ENCODE results near the gene PPARG. TPM values are rescaled to one million over a fixed set of nuclear protein-coding genes. Genes with fewer than 3 reads are reported as not detected.
A peak's percentile ranks its signal among the peaks of the same experiment; 100 is the strongest.

Gene PPARG
- polyA plus RNA-seq, 1 of the 3 experiments (the other 2 are of a cell fraction), result 2.8 TPM

DNA sequence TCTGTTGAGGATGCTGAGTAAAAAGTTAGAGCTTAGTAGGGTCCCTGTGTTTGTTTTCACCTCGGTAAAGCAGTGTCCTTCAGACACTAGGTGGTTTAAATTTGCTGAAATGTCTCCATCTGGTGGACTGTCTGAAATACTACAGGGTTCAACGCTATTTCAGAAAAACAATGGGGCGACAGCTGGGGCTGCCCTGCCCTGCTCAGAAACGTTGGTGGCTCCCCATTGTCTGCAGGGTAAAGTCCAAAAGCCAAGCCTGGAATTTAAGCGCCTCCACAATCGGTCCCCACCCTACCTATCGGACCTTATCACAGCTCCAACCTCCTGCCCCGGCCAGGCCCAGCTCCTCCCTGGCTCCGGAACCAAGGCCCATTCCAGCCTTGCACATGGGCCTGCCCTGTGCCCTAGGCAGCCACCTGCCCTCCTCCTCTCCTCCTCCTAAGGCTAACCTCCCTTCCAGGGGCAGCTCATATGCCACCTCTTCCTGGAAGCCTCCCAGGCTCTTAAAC, 191.1 kb downstream of the PPARG start:
- WGBS (ENCODE audit: low lambda C conversion rate), result 3% methylated on average over 6 of the region's 9 CpGs
- peaks cover 12 to 15% of the 10 kb centered on the region in 2 experiments; a peak in 3 of 4 replicates for H3K4me1 ChIP-seq (ENCODE audit: control insufficient read depth in 1 of 2, insufficient read depth in 2 of 2, low read depth in 1 of 2, low read length in 1 of 2)
- TF ChIP-seq RAD21 (IDR thresholded peaks at IDR 0.05; ENCODE audit: low read length), result peak; percentile 90
- no peak for TF ChIP-seq EZH2phosphoT487 (IDR thresholded peaks at IDR 0.05; ENCODE audit: borderline replicate concordance, low read depth)
- TF ChIP-seq RCOR1 (IDR thresholded peaks at IDR 0.05; ENCODE audit: low read length), result no peak
- TF ChIP-seq, protein P1, sequence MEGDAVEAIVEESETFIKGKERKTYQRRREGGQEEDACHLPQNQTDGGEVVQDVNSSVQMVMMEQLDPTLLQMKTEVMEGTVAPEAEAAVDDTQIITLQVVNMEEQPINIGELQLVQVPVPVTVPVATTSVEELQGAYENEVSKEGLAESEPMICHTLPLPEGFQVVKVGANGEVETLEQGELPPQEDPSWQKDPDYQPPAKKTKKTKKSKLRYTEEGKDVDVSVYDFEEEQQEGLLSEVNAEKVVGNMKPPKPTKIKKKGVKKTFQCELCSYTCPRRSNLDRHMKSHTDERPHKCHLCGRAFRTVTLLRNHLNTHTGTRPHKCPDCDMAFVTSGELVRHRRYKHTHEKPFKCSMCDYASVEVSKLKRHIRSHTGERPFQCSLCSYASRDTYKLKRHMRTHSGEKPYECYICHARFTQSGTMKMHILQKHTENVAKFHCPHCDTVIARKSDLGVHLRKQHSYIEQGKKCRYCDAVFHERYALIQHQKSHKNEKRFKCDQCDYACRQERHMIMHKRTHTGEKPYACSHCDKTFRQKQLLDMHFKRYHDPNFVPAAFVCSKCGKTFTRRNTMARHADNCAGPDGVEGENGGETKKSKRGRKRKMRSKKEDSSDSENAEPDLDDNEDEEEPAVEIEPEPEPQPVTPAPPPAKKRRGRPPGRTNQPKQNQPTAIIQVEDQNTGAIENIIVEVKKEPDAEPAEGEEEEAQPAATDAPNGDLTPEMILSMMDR (IDR thresholded peaks at IDR 0.05), result peak; percentile 79
- TF ChIP-seq, protein P2, sequence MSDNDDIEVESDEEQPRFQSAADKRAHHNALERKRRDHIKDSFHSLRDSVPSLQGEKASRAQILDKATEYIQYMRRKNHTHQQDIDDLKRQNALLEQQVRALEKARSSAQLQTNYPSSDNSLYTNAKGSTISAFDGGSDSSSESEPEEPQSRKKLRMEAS (IDR thresholded peaks at IDR 0.05; ENCODE audit: low read depth), result no peak
- TF ChIP-seq NRF1 (IDR thresholded peaks at IDR 0.05; ENCODE audit: low read depth, low read length), result 0 out of 2 replicates have a peak, but pooled peaks have one; percentile 6
- peak; percentile 95 for TF ChIP-seq SMC3 (IDR thresholded peaks at IDR 0.05; ENCODE audit: low read depth, low read length)
- no peaks in the 10 kb centered on the region for H3K9me2 ChIP-seq
- peaks cover 16% of the 10 kb centered on the region for H3F3A ChIP-seq (replicated peaks; ENCODE audit: insufficient read depth)
- no peak overlapping the region; a peak in 1 of 4 replicates for H3K4me3 ChIP-seq (ENCODE audit: low read depth in 2 of 2, low read length in 1 of 2)
- H3K36me3 ChIP-seq (replicated peaks in 1 of 2; ENCODE audit: control insufficient read depth in 1 of 2, insufficient read depth in 2 of 2, low read length in 1 of 2), result no peaks in the 10 kb centered on the region
- H3K27me3 ChIP-seq (ENCODE audit: insufficient read depth), result no peaks in the 10 kb centered on the region
- DNase-seq, result peak; percentile 75
- H3K9ac ChIP-seq, result no peak overlapping the region
- ChIA-PET POLR2A (interaction anchor here (1.4 kb wide), 1 partner anchor 345 kb away, joined by 4 read pairs; no protein-coding TSS in a partner anchor), CTCF (interaction anchor here (0.6 to 5.4 kb wide), 63 partner anchors 9 to 727 kb away, joined by 3 to 97 read pairs (median 4); no protein-coding TSS in a partner anchor)
- peaks cover 6% of the 10 kb centered on the region for H3K79me2 ChIP-seq (ENCODE audit: insufficient read depth)
- H4K20me1 ChIP-seq (ENCODE audit: insufficient read depth), result no peaks in the 10 kb centered on the region
- H3K27ac ChIP-seq (ENCODE audit: low read depth in 2 of 2, low read length in 1 of 2), result no peak overlapping the region
- no peak overlapping the region for H3K4me2 ChIP-seq
- no peaks in the 10 kb centered on the region for H3K9me3 ChIP-seq
- H2AFZ ChIP-seq (ENCODE audit: low read depth), result peak overlapping the region; percentile 69; the same call in 1 of the 2 replicates

DNA sequence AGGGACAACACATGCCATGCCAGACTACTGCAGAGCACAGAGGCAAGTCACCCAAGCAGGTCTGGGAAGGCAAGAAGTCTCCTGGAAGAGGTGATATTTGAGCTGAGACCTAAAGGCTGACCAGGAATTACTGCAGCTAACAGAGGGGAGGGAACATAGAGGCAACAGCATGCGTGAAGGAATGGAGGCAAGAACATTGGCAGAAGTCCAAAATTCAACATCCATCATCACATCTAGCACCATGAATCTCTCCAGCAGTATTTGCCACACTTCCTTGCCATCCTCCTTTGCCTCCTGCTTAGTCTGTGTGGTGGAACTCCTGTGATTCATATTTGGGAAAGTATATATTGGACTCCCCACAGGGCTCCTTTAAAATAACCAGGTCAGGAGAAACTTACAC, 194.5 kb downstream of the PPARG start:
- no peak for DNase-seq
- Histone ChIP-seq H3K27me3 (ENCODE audit: insufficient read depth) (no peaks in the 10 kb centered on the region), H3K9me2 (no peaks in the 10 kb centered on the region), H3K4me1 (ENCODE audit: control insufficient read depth in 1 of 2, insufficient read depth in 2 of 2, low read depth in 1 of 2, low read length in 1 of 2) (peaks cover 11 to 18% of the 10 kb centered on the region in 2 experiments; a peak in 1 of 4 replicates), H3K36me3 (replicated peaks in 1 of 2; ENCODE audit: control insufficient read depth in 1 of 2, insufficient read depth in 2 of 2, low read length in 1 of 2) (peaks cover 6% of the 10 kb centered on the region in 2 experiments), H3K9me3 (no peaks in the 10 kb centered on the region), H3K79me2 (ENCODE audit: insufficient read depth) (peaks cover 31% of the 10 kb centered on the region), H4K20me1 (ENCODE audit: insufficient read depth) (no peaks in the 10 kb centered on the region), H3F3A (replicated peaks; ENCODE audit: insufficient read depth) (peaks cover 3% of the 10 kb centered on the region), H3K4me2 (peak overlapping the region; percentile 96), H2AFZ (ENCODE audit: low read depth) (peak overlapping the region; percentile 90), H3K9ac (peak overlapping the region; percentile 32; the same call in 1 of the 2 replicates), H3K4me3 (ENCODE audit: low read depth in 2 of 2, low read length in 1 of 2) (peak overlapping the region; percentile 96 to 99), H3K27ac (ENCODE audit: low read depth in 2 of 2, low read length in 1 of 2) (peak overlapping the region in 1 of 2 experiments; percentile 82; a peak in 1 of 4 replicates)
- ChIA-PET CTCF (interaction anchor here (0.7 to 4.8 kb wide), 11 partner anchors 12 to 415 kb away, joined by 3 to 29 read pairs (median 3); no protein-coding TSS in a partner anchor), POLR2A (no interaction called here)
- WGBS (ENCODE audit: low lambda C conversion rate), result 50% methylated on average over 1 of the region's 1 CpG
- TF ChIP-seq NFIC (IDR thresholded peaks at IDR 0.05; ENCODE audit: borderline replicate concordance) (0 out of 2 replicates have a peak, but pooled peaks have one; percentile 13), RAD21 (IDR thresholded peaks at IDR 0.05; ENCODE audit: low read length) (no peak)

All from SK-N-SH (cell line).